Dendritic cell treated with granulocyte-macrophage colony-stimulating factor and Interleukin-4, amounts not matched to agents 40 ng/mL and 50 ng/mL, for 4 days (primary cell): ENCODE results near the gene VEZF1.
A peak's percentile ranks its signal among the peaks of the same experiment; 100 is the strongest.

ENCODE experiments used
- H3K27ac Mint-ChIP-seq: one replicate; pipeline ENCODE4 v1.8.0; 2022; ENCODE audit warnings: mild to moderate bottlenecking, mixed read lengths
- H3K27me3 Mint-ChIP-seq: one replicate; pipeline ENCODE4 v1.8.0; 2022; ENCODE audit warnings: mild to moderate bottlenecking, mixed read lengths
- H3K36me3 Mint-ChIP-seq: one replicate; pipeline ENCODE4 v1.8.0; 2022; ENCODE audit warnings: low read depth, mixed read lengths
- H3K4me1 Mint-ChIP-seq: one replicate; pipeline ENCODE4 v1.8.0; 2022; ENCODE audit warnings: low read depth, mixed read lengths
- H3K4me3 Mint-ChIP-seq: one replicate; pipeline ENCODE4 v1.8.0; 2022; ENCODE audit warnings: mild to moderate bottlenecking, moderate library complexity, mixed read lengths
- H3K9me3 Mint-ChIP-seq: one replicate; pipeline ENCODE4 v1.8.0; 2022; ENCODE audit warnings: mixed read lengths
- intact Hi-C: fragments of 100-400 bp; cut with micrococcal nuclease; formaldehyde crosslinking; loops from one replicate; pipeline ENCODE4 v1.15.0; 2022

VEZF1 gene

GRCh38 chr17:57987581-57988300 lies at the start of gene VEZF1:
Gene VEZF1, minus strand, starts transcription at chr17:57988254. Its CDS starts 143 bp downstream, at chr17:57988111.
- peak within 1 kb of the TSS; percentile 97 for H3K27ac Mint-ChIP-seq
- H3K9me3 Mint-ChIP-seq: no peaks in the 10 kb centered on the region
- intact Hi-C loops: loop anchor here (2.0 to 5.0 kb wide), 3 partner anchors 39 to 125 kb away; no protein-coding TSS in a partner anchor
- H3K27me3 Mint-ChIP-seq: no peaks in the 10 kb centered on the region
- H3K36me3 Mint-ChIP-seq: peaks cover 41% of the 10 kb centered on the region
- peak within 1 kb of the TSS; percentile 96 for H3K4me3 Mint-ChIP-seq
- H3K4me1 Mint-ChIP-seq: peaks cover 49% of the 10 kb centered on the region

- H3K4me3 Mint-ChIP-seq: no peak overlapping the region
- peaks cover 10% of the 10 kb centered on the region for H3K4me1 Mint-ChIP-seq
- H3K27ac Mint-ChIP-seq: no peak overlapping the region
- H3K36me3 Mint-ChIP-seq: no peaks in the 10 kb centered on the region
- peaks cover 10% of the 10 kb centered on the region for H3K27me3 Mint-ChIP-seq
- no peaks in the 10 kb centered on the region for H3K9me3 Mint-ChIP-seq
- intact Hi-C loops: no loop called here
Measured at GRCh38 chr17:58032691-58033415, 44.8 kb upstream of the VEZF1 start.

- Mint-ChIP-seq H3K27ac (no peak overlapping the region), H3K27me3 (peaks cover 14% of the 10 kb centered on the region), H3K4me1 (peaks cover 32% of the 10 kb centered on the region), H3K36me3 (no peaks in the 10 kb centered on the region), H3K4me3 (no peak overlapping the region), H3K9me3 (no peaks in the 10 kb centered on the region)
- intact Hi-C loops: no loop called here
Measured at GRCh38 chr17:58028578-58028977, 40.5 kb upstream of the VEZF1 start.

- H3K36me3 Mint-ChIP-seq: no peaks in the 10 kb centered on the region
- peaks cover 8% of the 10 kb centered on the region for H3K27me3 Mint-ChIP-seq
- intact Hi-C loops: no loop called here
- H3K27ac Mint-ChIP-seq: no peak overlapping the region
- H3K4me1 Mint-ChIP-seq: peaks cover 20% of the 10 kb centered on the region
- H3K4me3 Mint-ChIP-seq: no peak overlapping the region
- no peaks in the 10 kb centered on the region for H3K9me3 Mint-ChIP-seq
Measured at GRCh38 chr17:58020401-58020800, 32.3 kb upstream of the VEZF1 start.

- Mint-ChIP-seq H3K4me1 (peaks cover 11% of the 10 kb centered on the region), H3K27ac (no peak overlapping the region), H3K4me3 (no peak overlapping the region), H3K36me3 (no peaks in the 10 kb centered on the region), H3K9me3 (no peaks in the 10 kb centered on the region), H3K27me3 (peaks cover 10% of the 10 kb centered on the region)
- intact Hi-C loops: no loop called here
Measured at GRCh38 chr17:58019521-58019920, 31.5 kb upstream of the VEZF1 start.

- Mint-ChIP-seq H3K9me3 (no peaks in the 10 kb centered on the region), H3K27me3 (peaks cover 10% of the 10 kb centered on the region), H3K4me3 (no peak overlapping the region), H3K36me3 (no peaks in the 10 kb centered on the region), H3K4me1 (peaks cover 8% of the 10 kb centered on the region), H3K27ac (no peak overlapping the region)
- intact Hi-C loops: no loop called here
Measured at GRCh38 chr17:58019039-58019438, 31.0 kb upstream of the VEZF1 start.

GRCh38 chr17:58010067-58010799 lies 22.2 kb upstream of the VEZF1 start:
- H3K4me3 Mint-ChIP-seq: no peak overlapping the region
- peaks cover 8% of the 10 kb centered on the region for H3K27me3 Mint-ChIP-seq
- H3K4me1 Mint-ChIP-seq: peaks cover 17% of the 10 kb centered on the region
- no peak overlapping the region for H3K27ac Mint-ChIP-seq
- peaks cover 24% of the 10 kb centered on the region for H3K36me3 Mint-ChIP-seq
- no peaks in the 10 kb centered on the region for H3K9me3 Mint-ChIP-seq
- intact Hi-C loops: no loop called here

GRCh38 chr17:58007781-58008706 lies 20.0 kb upstream of the VEZF1 start:
- peak overlapping the region; percentile 96 for H3K27ac Mint-ChIP-seq
- peaks cover 34% of the 10 kb centered on the region for H3K4me1 Mint-ChIP-seq
- no peaks in the 10 kb centered on the region for H3K9me3 Mint-ChIP-seq
- peaks cover 2% of the 10 kb centered on the region for H3K27me3 Mint-ChIP-seq
- intact Hi-C loops: loop anchor here (2.0 kb wide), 1 partner anchor 77 kb away; no protein-coding TSS in a partner anchor
- peaks cover 44% of the 10 kb centered on the region for H3K36me3 Mint-ChIP-seq
- H3K4me3 Mint-ChIP-seq: peak overlapping the region; percentile 97

GRCh38 chr17:58006924-58007780 lies 19.1 kb upstream of the VEZF1 start, which contains the start of gene SRSF1:
Gene SRSF1, minus strand, starts transcription at chr17:58007246. Its CDS starts 109 bp downstream, at chr17:58007137.
- intact Hi-C loops: loop anchor here (2.0 kb wide), 1 partner anchor 78 kb away; no protein-coding TSS in a partner anchor
- peak within 1 kb of the TSS; percentile 97 for H3K4me3 Mint-ChIP-seq
- no peaks in the 10 kb centered on the region for H3K27me3 Mint-ChIP-seq
- peaks cover 36% of the 10 kb centered on the region for H3K4me1 Mint-ChIP-seq
- H3K36me3 Mint-ChIP-seq: peaks cover 53% of the 10 kb centered on the region
- H3K27ac Mint-ChIP-seq: peak within 1 kb of the TSS; percentile 96
- H3K9me3 Mint-ChIP-seq: no peaks in the 10 kb centered on the region

- intact Hi-C loops: loop anchor here (2.0 kb wide), 1 partner anchor 78 kb away; no protein-coding TSS in a partner anchor
- Mint-ChIP-seq H3K4me3 (peak overlapping the region; percentile 97), H3K9me3 (no peaks in the 10 kb centered on the region), H3K4me1 (peaks cover 36% of the 10 kb centered on the region), H3K27ac (peak overlapping the region; percentile 96), H3K27me3 (no peaks in the 10 kb centered on the region), H3K36me3 (peaks cover 59% of the 10 kb centered on the region)
Measured at GRCh38 chr17:58006560-58006923, 18.5 kb upstream of the VEZF1 start.

- Mint-ChIP-seq H3K4me3 (peak overlapping the region; percentile 97), H3K9me3 (no peaks in the 10 kb centered on the region), H3K27ac (peak overlapping the region; percentile 96), H3K27me3 (no peaks in the 10 kb centered on the region), H3K4me1 (peaks cover 36% of the 10 kb centered on the region), H3K36me3 (peaks cover 65% of the 10 kb centered on the region)
- intact Hi-C loops: loop anchor here (2.0 kb wide), 1 partner anchor 79 kb away; no protein-coding TSS in a partner anchor
Measured at GRCh38 chr17:58005728-58006559, 17.9 kb upstream of the VEZF1 start.
